HG02610 (cell line): ENCODE results near the gene CABLES1.
A peak's percentile ranks its signal among the peaks of the same experiment; 100 is the strongest.
"Not testable (repeated sequence)": the region's sequence is repeated elsewhere in the genome, so short reads cannot be mapped to it uniquely, and the experiment has no call there.

Experiments used
- ATAC-seq: cut with Tn5 transposase; IDR thresholded peaks from one replicate; pipeline ENCODE4 v1.9.1; 2021; ENCODE audit warnings: mild to moderate bottlenecking, moderate library complexity; ENCODE audit not compliant: unreplicated experiment

CABLES1 gene

GRCh38 chr18:23141104-23141999 is 6.1 kb downstream of the CABLES1 start:
- no peak for ATAC-seq

- ATAC-seq = no peak
These were observed 7.1 kb downstream of the CABLES1 start for GRCh38 chr18:23142251-23142929.

- ATAC-seq = peak; percentile 57
These were observed 7.9 kb downstream of the CABLES1 start for GRCh38 chr18:23143016-23143814.

GRCh38 chr18:23143815-23144261 is 8.6 kb downstream of the CABLES1 start:
- no peak for ATAC-seq

- ATAC-seq = no peak
These were observed 9.4 kb downstream of the CABLES1 start for GRCh38 chr18:23144640-23145039.

- ATAC-seq = no peak
These were observed 10.3 kb downstream of the CABLES1 start for GRCh38 chr18:23145621-23146020.

- ATAC-seq = no peak
These were observed 11.7 kb downstream of the CABLES1 start for GRCh38 chr18:23146861-23147469.

GRCh38 chr18:23148382-23148781 is 13.1 kb downstream of the CABLES1 start:
- no peak for ATAC-seq

- no peak for ATAC-seq
These were observed 14.3 kb downstream of the CABLES1 start for GRCh38 chr18:23149570-23149969.

- no peak for ATAC-seq
These were observed 16.3 kb downstream of the CABLES1 start for GRCh38 chr18:23151414-23152099.

GRCh38 chr18:23154030-23154429 is 18.7 kb downstream of the CABLES1 start:
- ATAC-seq = no peak

- no peak for ATAC-seq
These were observed 19.7 kb downstream of the CABLES1 start for GRCh38 chr18:23154823-23155500.

GRCh38 chr18:23155537-23155936 is 20.3 kb downstream of the CABLES1 start:
- ATAC-seq = no peak

GRCh38 chr18:23156134-23156533 is 20.8 kb downstream of the CABLES1 start:
- ATAC-seq = no peak

- ATAC-seq = no peak
These were observed 22.8 kb downstream of the CABLES1 start for GRCh38 chr18:23158058-23158457.

GRCh38 chr18:23158884-23159283 is 23.6 kb downstream of the CABLES1 start:
- ATAC-seq = not testable (repeated sequence)

- no peak for ATAC-seq
These were observed 24.1 kb downstream of the CABLES1 start for GRCh38 chr18:23159344-23159743.

GRCh38 chr18:23162473-23162872 is 27.2 kb downstream of the CABLES1 start:
- ATAC-seq = no peak

- ATAC-seq = no peak
These were observed 28.7 kb downstream of the CABLES1 start for GRCh38 chr18:23163786-23164533.
